HepG2 (cell line): ENCODE data around the gene IQCE. TPM values are rescaled to one million over a fixed set of nuclear protein-coding genes. Genes with fewer than 3 reads are reported as not detected.

Experiments
- microRNA-seq: library from miRNA; unstranded; fragments of <30 nt; microRNA quantifications from one replicate; pipeline ENCODE4, GENCODE V29; 2020
- polyA plus RNA-seq, 8 experiments: library from polyadenylated mRNA; depleted of rRNA in 3 of 8; stranded (reverse) in 7 of 8; unstranded in 1 of 8; fragments of >200 nt; fragmentation: Illumina TruSeq in 4 of 8; extraction: Trizol in 4 of 8; gene quantifications; 2 replicates each; pipeline versions ENCODE4 v1.2.1 to v1.2.3, GENCODE V29; 2011 to 2016; ENCODE audit warnings: low read depth in 4 of 8, missing spikeins in 1 of 8, mixed read lengths in 1 of 8; ENCODE audit not compliant: insufficient read depth in 1 of 8
- small RNA-seq, 3 experiments: library from RNA; depleted of rRNA; stranded (forward); fragments of <200 nt; gene quantifications; one replicate each; pipeline ENCODE3, GENCODE V24; 2012; ENCODE audit warnings: low read depth in 2 of 3, low replicate concordance in 1 of 3; ENCODE audit not compliant: insufficient read length in 3 of 3, insufficient read depth in 2 of 3
- total RNA-seq, 5 experiments: library from RNA; depleted of rRNA; stranded (reverse); fragments of >200 nt; fragmentation: Illumina TruSeq; extraction: Trizol; gene quantifications; 2 replicates each; pipeline ENCODE4 v1.2.3, GENCODE V29; 2016; ENCODE audit warnings: low read depth in 1 of 5

The IQCE gene
- total and polyA plus RNA-seq, 2 of the 13 experiments (the other 11 are each of a cell fraction or from before 2014, with no cell fraction given) = 1.5 to 2.5 TPM

Small RNAs within 50 kb of the gene (microRNA-seq; reads per million reads assigned to microRNA genes)
- gene MIR4648 = not detected

Small RNAs within 50 kb of the gene (small RNA-seq; reads per million reads assigned to genes)
- gene MIR4648 = 0 reads per million in 3 experiments

Other genes starting within 250 kb of the IQCE start
- 20.6 and 33.7 TPM in 2 replicates for gene SNX8, start 244.5 kb upstream of the IQCE start, total RNA-seq (2016; rRNA removed; fragmentation: Illumina TruSeq; extraction: Trizol)
- gene SNX8, start 244.5 kb upstream of the IQCE start, polyA plus RNA-seq (2011; rRNA removed) = 45.2 and 46.2 TPM in 2 replicates
- 241 and 244 TPM in 2 replicates for gene EIF3B, start 204.2 kb upstream of the IQCE start, total RNA-seq (2016; rRNA removed; fragmentation: Illumina TruSeq; extraction: Trizol)
- gene EIF3B, start 204.2 kb upstream of the IQCE start, polyA plus RNA-seq (2011; rRNA removed) = 91.2 and 92.2 TPM in 2 replicates
- 3.7 and 6.4 TPM in 2 replicates for gene CHST12, start 155.4 kb upstream of the IQCE start, total RNA-seq (2016; rRNA removed; fragmentation: Illumina TruSeq; extraction: Trizol)
- 15.8 and 17.0 TPM in 2 replicates for gene CHST12, start 155.4 kb upstream of the IQCE start, polyA plus RNA-seq (2011; rRNA removed)
- not detected in 2 replicates for gene GRIFIN, start 82.6 kb upstream of the IQCE start, total RNA-seq (2016; rRNA removed; fragmentation: Illumina TruSeq; extraction: Trizol)
- gene GRIFIN, start 82.6 kb upstream of the IQCE start, polyA plus RNA-seq (2011; rRNA removed) = not detected in 2 replicates
- gene LFNG, start 39.2 kb upstream of the IQCE start, total RNA-seq (2016; rRNA removed; fragmentation: Illumina TruSeq; extraction: Trizol) = 0.44 TPM in 1 of 2 replicates, not detected in the other
- gene LFNG, start 39.2 kb upstream of the IQCE start, polyA plus RNA-seq (2011; rRNA removed) = 1.5 and 1.6 TPM in 2 replicates
- gene BRAT1, start 3.5 kb upstream of the IQCE start, total RNA-seq (2016; rRNA removed; fragmentation: Illumina TruSeq; extraction: Trizol) = 16.7 and 20.3 TPM in 2 replicates
- gene BRAT1, start 3.5 kb upstream of the IQCE start, polyA plus RNA-seq (2011; rRNA removed) = 10.2 and 14.6 TPM in 2 replicates
- gene TTYH3, start 73.0 kb downstream of the IQCE start, total RNA-seq (2016; rRNA removed; fragmentation: Illumina TruSeq; extraction: Trizol) = 21.5 and 26.3 TPM in 2 replicates
- gene TTYH3, start 73.0 kb downstream of the IQCE start, polyA plus RNA-seq (2011; rRNA removed) = 50.0 and 80.3 TPM in 2 replicates
- gene AMZ1, start 129.2 kb downstream of the IQCE start, total RNA-seq (2016; rRNA removed; fragmentation: Illumina TruSeq; extraction: Trizol) = not detected in 2 replicates
- 0.03 TPM in 1 of 2 replicates, not detected in the other for gene AMZ1, start 129.2 kb downstream of the IQCE start, polyA plus RNA-seq (2011; rRNA removed)